ENCODE results near the gene NKX3-2.
A peak's percentile ranks its signal among the peaks of the same experiment; 100 is the strongest.

Gene NKX3-2

DNA sequence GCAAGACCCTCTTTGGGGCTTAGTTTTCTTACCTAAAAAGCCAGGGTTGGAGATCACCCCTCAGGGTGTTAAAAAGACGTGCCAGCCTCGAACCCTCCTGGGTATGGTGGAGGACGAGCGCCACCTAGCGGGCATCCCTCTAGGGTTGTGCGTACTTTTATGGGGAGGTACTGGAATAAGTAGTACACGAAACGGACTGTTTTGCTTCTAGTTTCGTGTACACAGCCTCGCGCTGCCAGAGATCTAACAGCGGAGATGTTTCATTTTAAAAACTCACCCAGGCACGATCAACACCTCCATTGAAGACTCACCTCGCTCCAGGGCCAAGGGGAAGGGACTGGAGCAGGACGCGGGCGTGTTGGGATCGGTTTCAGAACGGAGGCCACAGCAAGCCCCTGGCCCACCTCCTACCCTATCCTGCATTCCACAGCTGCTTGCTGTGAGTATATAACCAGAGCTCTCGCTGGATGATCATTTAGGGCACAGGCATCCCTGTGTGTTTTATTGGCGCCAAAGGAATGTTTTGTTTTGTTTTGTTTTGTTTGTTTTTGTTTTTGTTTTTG, 4.8 kb upstream of the NKX3-2 start:
- Histone ChIP-seq H3K18ac (ENCODE audit: low read depth in 1 of 2, low read length in 2 of 2) (peak overlapping the region in 1 of 2 experiments; percentile 75), H2AK5ac (ENCODE audit: low read length, severe bottlenecking) (no peak overlapping the region), H3K9ac (ENCODE audit: low read length) (peak overlapping the region; percentile 85), H3K36me3 (ENCODE audit: control insufficient read depth in 1 of 2, insufficient read depth in 2 of 2, low read depth in 1 of 2, low read length in 2 of 2) (no peaks in the 10 kb centered on the region), H3K23ac (ENCODE audit: low read length in 2 of 2) (no peak overlapping the region), H3K27ac (ENCODE audit: low read length, poor library complexity, severe bottlenecking) (no peak overlapping the region), H2BK12ac (ENCODE audit: low read length in 2 of 2) (peak overlapping the region in 1 of 2 experiments; percentile 12), H4K8ac (ENCODE audit: low read length) (no peak overlapping the region), H3K4ac (ENCODE audit: low read depth in 1 of 2, low read length in 2 of 2) (no peak overlapping the region), H3K14ac (ENCODE audit: low read length in 2 of 2) (no peak overlapping the region), H3K79me1 (replicated peaks; ENCODE audit: low read length, poor library complexity, severe bottlenecking) (no peaks in the 10 kb centered on the region), H3K4me2 (ENCODE audit: low read length, poor library complexity, severe bottlenecking) (peak overlapping the region; percentile 47), H2BK15ac (ENCODE audit: low read depth, poor library complexity, severe bottlenecking) (no peak overlapping the region), H2AFZ (ENCODE audit: low read depth, low read length) (peak overlapping the region; percentile 65), H3K9me3 (ENCODE audit: control insufficient read depth, low read length) (peaks cover 12% of the 10 kb centered on the region), H3K4me1 (ENCODE audit: control insufficient read depth, insufficient read depth, low read depth, low read length) (peaks cover 17% of the 10 kb centered on the region), H3K27me3 (ENCODE audit: control insufficient read depth in 1 of 2, insufficient read depth in 1 of 2, low read length in 2 of 2) (peaks cover 30 to 68% of the 10 kb centered on the region in 2 experiments), H3K4me3 (ENCODE audit: insufficient read depth in 1 of 2, low read depth in 1 of 2, low read length in 2 of 2) (peak overlapping the region; percentile 15 to 83), H2BK5ac (ENCODE audit: low read depth, low read length, poor library complexity, severe bottlenecking) (no peak overlapping the region), H4K91ac (ENCODE audit: low read length) (no peak overlapping the region), H2BK120ac (ENCODE audit: low read depth, low read length) (no peak overlapping the region)
- WGBS = 7% methylated on average over 16 of the region's 21 CpGs
- peak; percentile 81 for DNase-seq

DNA sequence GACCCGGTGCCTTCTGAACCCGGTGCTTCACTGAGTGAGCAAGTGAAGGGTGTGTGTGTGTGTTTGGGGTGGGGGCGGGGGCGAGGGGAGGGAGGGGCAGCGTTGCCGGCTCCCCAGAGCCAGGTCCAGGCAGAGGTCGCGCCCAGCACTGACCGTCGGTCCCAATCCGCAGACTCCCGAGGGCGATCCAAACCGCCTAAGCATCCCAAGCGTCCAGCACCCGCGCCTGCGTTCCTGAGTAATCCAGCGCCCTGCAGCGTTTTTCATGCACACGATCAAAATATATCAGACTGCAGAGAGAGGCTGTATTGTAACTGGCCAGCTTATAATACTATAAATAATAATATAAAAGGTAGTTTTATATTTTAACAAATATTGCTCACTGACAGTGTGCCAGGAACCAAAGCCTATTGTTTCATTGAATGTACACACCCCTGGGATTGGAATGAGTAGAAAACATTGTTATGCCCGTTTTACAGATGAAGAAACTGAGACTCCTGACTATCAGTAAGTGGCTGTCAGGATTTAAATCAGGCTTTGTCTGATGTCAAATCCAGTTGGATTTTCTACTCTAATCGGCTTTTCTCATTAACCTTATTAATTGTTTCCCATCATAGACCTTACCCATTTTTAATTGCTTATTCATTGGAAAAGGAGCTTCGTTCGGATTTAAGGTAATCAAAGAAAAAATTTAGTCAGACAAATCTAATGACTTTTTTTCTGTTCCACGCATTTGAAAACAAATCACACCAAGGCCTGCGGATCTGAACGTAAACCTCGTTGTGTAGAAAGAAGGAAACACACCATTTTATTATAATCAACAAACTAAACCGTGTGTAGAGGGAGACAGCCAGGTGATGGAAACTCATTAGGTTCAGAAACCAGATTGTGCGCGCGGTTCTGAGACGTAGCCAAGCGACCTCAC, 4.0 kb upstream of the NKX3-2 start:
- Histone ChIP-seq H4K8ac (ENCODE audit: low read length) (no peak overlapping the region), H2AK5ac (ENCODE audit: low read length, severe bottlenecking) (no peak overlapping the region), H3K27ac (ENCODE audit: low read length, poor library complexity, severe bottlenecking) (no peak overlapping the region), H3K14ac (ENCODE audit: low read length in 2 of 2) (no peak overlapping the region), H3K9ac (ENCODE audit: low read length) (no peak overlapping the region), H3K9me3 (ENCODE audit: control insufficient read depth, low read length) (peaks cover 12% of the 10 kb centered on the region), H3K36me3 (ENCODE audit: control insufficient read depth in 1 of 2, insufficient read depth in 2 of 2, low read depth in 1 of 2, low read length in 2 of 2) (no peaks in the 10 kb centered on the region), H3K4ac (ENCODE audit: low read depth in 1 of 2, low read length in 2 of 2) (no peak overlapping the region), H3K79me1 (replicated peaks; ENCODE audit: low read length, poor library complexity, severe bottlenecking) (no peaks in the 10 kb centered on the region), H3K4me2 (ENCODE audit: low read length, poor library complexity, severe bottlenecking) (peak overlapping the region; percentile 87), H2AFZ (ENCODE audit: low read depth, low read length) (no peak overlapping the region), H3K27me3 (ENCODE audit: control insufficient read depth in 1 of 2, insufficient read depth in 1 of 2, low read length in 2 of 2) (peaks cover 36 to 76% of the 10 kb centered on the region in 2 experiments), H2BK5ac (ENCODE audit: low read depth, low read length, poor library complexity, severe bottlenecking) (no peak overlapping the region), H3K18ac (ENCODE audit: low read depth in 1 of 2, low read length in 2 of 2) (no peak overlapping the region), H3K4me1 (ENCODE audit: control insufficient read depth, insufficient read depth, low read depth, low read length) (peaks cover 25% of the 10 kb centered on the region), H2BK120ac (ENCODE audit: low read depth, low read length) (no peak overlapping the region), H4K91ac (ENCODE audit: low read length) (no peak overlapping the region), H3K4me3 (ENCODE audit: insufficient read depth in 1 of 2, low read depth in 1 of 2, low read length in 2 of 2) (peak overlapping the region in 1 of 2 experiments; percentile 83), H3K23ac (ENCODE audit: low read length in 2 of 2) (no peak overlapping the region), H2BK12ac (ENCODE audit: low read length in 2 of 2) (no peak overlapping the region), H2BK15ac (ENCODE audit: low read depth, poor library complexity, severe bottlenecking) (no peak overlapping the region)
- WGBS = 16% methylated on average over 27 of the region's 35 CpGs
- peak; percentile 54 for DNase-seq

DNA sequence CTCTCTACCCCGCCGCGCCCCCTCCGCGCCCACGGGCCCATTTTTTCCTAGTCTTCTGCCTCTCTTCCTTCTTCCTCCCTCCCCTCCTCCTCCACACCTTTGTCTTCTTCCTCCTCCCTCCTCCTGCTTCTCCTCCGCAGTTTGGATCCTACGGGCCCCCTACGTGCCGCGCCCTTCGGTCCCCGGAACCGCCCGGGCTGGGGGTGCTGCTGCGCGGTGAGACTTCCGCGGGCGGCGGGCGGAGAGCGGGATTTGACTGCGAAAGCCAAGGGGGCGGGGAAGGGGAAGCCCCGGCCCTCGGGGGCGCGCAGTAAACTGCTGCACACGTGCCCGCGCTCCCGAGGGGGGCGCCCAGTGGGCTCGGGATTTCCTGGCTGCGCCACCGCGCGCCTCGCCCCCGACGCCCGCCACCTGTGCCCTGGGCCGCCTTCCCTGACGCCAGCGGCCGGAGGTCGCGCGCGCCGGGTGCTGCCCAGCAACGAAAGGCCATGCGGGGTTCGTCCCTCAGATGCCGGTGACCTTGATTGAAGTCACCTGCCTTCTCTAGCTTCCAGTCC, 3.3 kb upstream of the NKX3-2 start:
- peak; percentile 42 for DNase-seq
- H2BK12ac ChIP-seq (ENCODE audit: low read length in 2 of 2) = peak overlapping the region; percentile 66 to 71
- no peaks in the 10 kb centered on the region for H3K79me1 ChIP-seq (replicated peaks; ENCODE audit: low read length, poor library complexity, severe bottlenecking)
- peak overlapping the region; percentile 87 for H3K4me2 ChIP-seq (ENCODE audit: low read length, poor library complexity, severe bottlenecking)
- H4K8ac ChIP-seq (ENCODE audit: low read length) = peak overlapping the region; percentile 81
- no peak overlapping the region for H2AK5ac ChIP-seq (ENCODE audit: low read length, severe bottlenecking)
- peak overlapping the region; percentile 84 for H2BK120ac ChIP-seq (ENCODE audit: low read depth, low read length)
- H2BK15ac ChIP-seq (ENCODE audit: low read depth, poor library complexity, severe bottlenecking) = peak overlapping the region; percentile 98
- H3K23ac ChIP-seq (ENCODE audit: low read length in 2 of 2) = peak overlapping the region in 1 of 2 experiments; percentile 94
- H3K36me3 ChIP-seq (ENCODE audit: control insufficient read depth in 1 of 2, insufficient read depth in 2 of 2, low read depth in 1 of 2, low read length in 2 of 2) = no peaks in the 10 kb centered on the region
- peaks cover 9% of the 10 kb centered on the region for H3K9me3 ChIP-seq (ENCODE audit: control insufficient read depth, low read length)
- H3K14ac ChIP-seq (ENCODE audit: low read length in 2 of 2) = peak overlapping the region; percentile 83 to 92
- 2% methylated on average over 44 of the region's 56 CpGs for WGBS
- peaks cover 38 to 83% of the 10 kb centered on the region in 2 experiments for H3K27me3 ChIP-seq (ENCODE audit: control insufficient read depth in 1 of 2, insufficient read depth in 1 of 2, low read length in 2 of 2)
- H3K18ac ChIP-seq (ENCODE audit: low read depth in 1 of 2, low read length in 2 of 2) = peak overlapping the region; percentile 67 to 86
- H2BK5ac ChIP-seq (ENCODE audit: low read depth, low read length, poor library complexity, severe bottlenecking) = no peak overlapping the region
- peak overlapping the region; percentile 50 to 51 for H3K4me3 ChIP-seq (ENCODE audit: insufficient read depth in 1 of 2, low read depth in 1 of 2, low read length in 2 of 2)
- H3K9ac ChIP-seq (ENCODE audit: low read length) = no peak overlapping the region
- peak overlapping the region; percentile 89 for H2AFZ ChIP-seq (ENCODE audit: low read depth, low read length)
- H3K4me1 ChIP-seq (ENCODE audit: control insufficient read depth, insufficient read depth, low read depth, low read length) = peaks cover 25% of the 10 kb centered on the region
- peak overlapping the region; percentile 26 to 73 for H3K4ac ChIP-seq (ENCODE audit: low read depth in 1 of 2, low read length in 2 of 2)
- H3K27ac ChIP-seq (ENCODE audit: low read length, poor library complexity, severe bottlenecking) = no peak overlapping the region
- H4K91ac ChIP-seq (ENCODE audit: low read length) = peak overlapping the region; percentile 64
